HUES64 (cell line): Measurements from ENCODE around the gene BIN1.

Source experiments
- H3K27ac ChIP-seq: 2 replicates; pipeline ENCODE4 v1.7.0; 2013; ENCODE audit warnings: low read depth, low read length, inconsistent platforms
- H3K27me3 ChIP-seq: 2 replicates; pipeline ENCODE4 v1.6.1; 2013; ENCODE audit warnings: mild to moderate bottlenecking, low read length; ENCODE audit not compliant: insufficient read depth
- H3K36me3 ChIP-seq: 2 replicates; pipeline ENCODE4 v1.6.1; 2013; ENCODE audit warnings: mild to moderate bottlenecking, low read length; ENCODE audit not compliant: insufficient read depth
- H3K4me1 ChIP-seq: 2 replicates; pipeline ENCODE4 v1.6.1; 2013; ENCODE audit warnings: mild to moderate bottlenecking, low read length, moderate library complexity; ENCODE audit not compliant: insufficient read depth
- H3K4me3 ChIP-seq: 2 replicates; pipeline ENCODE4 v1.5.1; 2013; ENCODE audit warnings: mild to moderate bottlenecking, low read length, moderate library complexity
- H3K9ac ChIP-seq: 2 replicates; pipeline ENCODE4 v1.6.1; 2013; ENCODE audit warnings: mild to moderate bottlenecking, low read depth, low read length
- H3K9me3 ChIP-seq: 2 replicates; pipeline ENCODE4 v1.6.1; 2013; ENCODE audit warnings: low read depth, low read length; ENCODE audit not compliant: insufficient read depth
- WGBS: fragments of 150-250, 120-280 bp; methylation state at CpG from one replicate; pipeline ENCODE4 v1.1.7; 2013; ENCODE audit warnings: missing lambda C conversion rate; 5-methylcytosine and 5-hydroxymethylcytosine counted together

The BIN1 gene

GRCh38 chr2:127117603-127118002 lies 10.6 kb upstream of the BIN1 start:
- Histone ChIP-seq H3K27ac (no peak overlapping the region), H3K4me3 (no peak overlapping the region), H3K36me3 (no peaks in the 10 kb centered on the region), H3K9ac (no peak overlapping the region), H3K27me3 (no peaks in the 10 kb centered on the region), H3K4me1 (no peaks in the 10 kb centered on the region), H3K9me3 (peaks cover 16% of the 10 kb centered on the region; the same call in 1 of the 2 replicates)
- WGBS = 97% methylated on average over 9 of the region's 9 CpGs

- H3K4me3 ChIP-seq = no peak overlapping the region
- H3K27ac ChIP-seq = no peak overlapping the region
- H3K36me3 ChIP-seq = no peaks in the 10 kb centered on the region
- no peak overlapping the region for H3K9ac ChIP-seq
- 85% methylated on average over 11 of the region's 11 CpGs for WGBS
- no peaks in the 10 kb centered on the region for H3K4me1 ChIP-seq
- H3K27me3 ChIP-seq = no peaks in the 10 kb centered on the region; the same call in 1 of the 2 replicates
- no peaks in the 10 kb centered on the region for H3K9me3 ChIP-seq
Observed at GRCh38 chr2:127115471-127116199, 8.7 kb upstream of the BIN1 start.

- Histone ChIP-seq H3K9ac (no peak overlapping the region), H3K4me1 (no peaks in the 10 kb centered on the region), H3K27ac (no peak overlapping the region), H3K4me3 (no peak overlapping the region), H3K36me3 (no peaks in the 10 kb centered on the region), H3K27me3 (peaks cover 19% of the 10 kb centered on the region), H3K9me3 (no peaks in the 10 kb centered on the region)
- 92% methylated on average over 4 of the region's 6 CpGs for WGBS
Observed at GRCh38 chr2:127110985-127111384, 4.0 kb upstream of the BIN1 start.

GRCh38 chr2:127108090-127108523 lies 1.2 kb upstream of the BIN1 start:
- 86% methylated on average over 11 of the region's 11 CpGs for WGBS
- Histone ChIP-seq H3K9me3 (no peaks in the 10 kb centered on the region), H3K9ac (no peak overlapping the region), H3K4me3 (peak overlapping the region; percentile 84), H3K4me1 (peaks cover 7% of the 10 kb centered on the region; the same call in 1 of the 2 replicates), H3K27me3 (peaks cover 19% of the 10 kb centered on the region), H3K27ac (no peak overlapping the region), H3K36me3 (no peaks in the 10 kb centered on the region)

GRCh38 chr2:127107622-127107999 lies 657 bp upstream of the BIN1 start:
- Histone ChIP-seq H3K36me3 (no peaks in the 10 kb centered on the region), H3K9me3 (no peaks in the 10 kb centered on the region), H3K4me1 (peaks cover 7% of the 10 kb centered on the region; the same call in 1 of the 2 replicates), H3K27me3 (peaks cover 19% of the 10 kb centered on the region), H3K9ac (peak overlapping the region; percentile 66; the same call in 1 of the 2 replicates), H3K4me3 (peak overlapping the region; percentile 84), H3K27ac (no peak overlapping the region)
- 3% methylated on average over 13 of the region's 17 CpGs for WGBS

- H3K4me1 ChIP-seq = peaks cover 7% of the 10 kb centered on the region; the same call in 1 of the 2 replicates
- H3K9me3 ChIP-seq = no peaks in the 10 kb centered on the region
- H3K27ac ChIP-seq = no peak overlapping the region
- H3K36me3 ChIP-seq = no peaks in the 10 kb centered on the region
- peaks cover 19% of the 10 kb centered on the region for H3K27me3 ChIP-seq
- peak overlapping the region; percentile 84 for H3K4me3 ChIP-seq
- WGBS = under 1% methylated on average over 45 of the region's 45 CpGs
- peak overlapping the region; percentile 66 for H3K9ac ChIP-seq
Observed at GRCh38 chr2:127106457-127106990, 430 bp downstream of the BIN1 start.

GRCh38 chr2:127105656-127106456 lies 1.1 kb downstream of the BIN1 start:
- Histone ChIP-seq H3K27ac (peak overlapping the region; percentile 56; the same call in 1 of the 2 replicates), H3K9ac (peak overlapping the region; percentile 66), H3K27me3 (peaks cover 19% of the 10 kb centered on the region), H3K36me3 (no peaks in the 10 kb centered on the region), H3K4me1 (peaks cover 7% of the 10 kb centered on the region; the same call in 1 of the 2 replicates), H3K9me3 (no peaks in the 10 kb centered on the region), H3K4me3 (peak overlapping the region; percentile 84)
- under 1% methylated on average over 51 of the region's 51 CpGs for WGBS

GRCh38 chr2:127104881-127105655 lies 1.9 kb downstream of the BIN1 start:
- H3K4me1 ChIP-seq = peaks cover 7% of the 10 kb centered on the region; the same call in 1 of the 2 replicates
- peak overlapping the region; percentile 66 for H3K9ac ChIP-seq
- no peaks in the 10 kb centered on the region for H3K9me3 ChIP-seq
- no peaks in the 10 kb centered on the region for H3K36me3 ChIP-seq
- peak overlapping the region; percentile 56; the same call in 1 of the 2 replicates for H3K27ac ChIP-seq
- 55% methylated on average over 6 of the region's 6 CpGs for WGBS
- peaks cover 19% of the 10 kb centered on the region for H3K27me3 ChIP-seq
- peak overlapping the region; percentile 84 for H3K4me3 ChIP-seq

- Histone ChIP-seq H3K36me3 (no peaks in the 10 kb centered on the region), H3K9ac (no peak overlapping the region), H3K27ac (no peak overlapping the region), H3K4me3 (no peak overlapping the region), H3K9me3 (no peaks in the 10 kb centered on the region), H3K4me1 (peaks cover 7% of the 10 kb centered on the region; the same call in 1 of the 2 replicates), H3K27me3 (peaks cover 17% of the 10 kb centered on the region)
- WGBS = 92% methylated on average over 8 of the region's 8 CpGs
Observed at GRCh38 chr2:127104166-127104660, 2.7 kb downstream of the BIN1 start.
